HG03135 (cell line): ENCODE measurements around the gene CHMP4B.

Experiments
- ATAC-seq: cut with Tn5 transposase; IDR thresholded peaks from one replicate; pipeline ENCODE4 v1.9.1; 2021; ENCODE audit warnings: mild to moderate bottlenecking, moderate library complexity; ENCODE audit not compliant: unreplicated experiment

Gene CHMP4B

GRCh38 chr20:33837096-33837830, 26.1 kb downstream of the CHMP4B start:
- ATAC-seq: no peak

DNA sequence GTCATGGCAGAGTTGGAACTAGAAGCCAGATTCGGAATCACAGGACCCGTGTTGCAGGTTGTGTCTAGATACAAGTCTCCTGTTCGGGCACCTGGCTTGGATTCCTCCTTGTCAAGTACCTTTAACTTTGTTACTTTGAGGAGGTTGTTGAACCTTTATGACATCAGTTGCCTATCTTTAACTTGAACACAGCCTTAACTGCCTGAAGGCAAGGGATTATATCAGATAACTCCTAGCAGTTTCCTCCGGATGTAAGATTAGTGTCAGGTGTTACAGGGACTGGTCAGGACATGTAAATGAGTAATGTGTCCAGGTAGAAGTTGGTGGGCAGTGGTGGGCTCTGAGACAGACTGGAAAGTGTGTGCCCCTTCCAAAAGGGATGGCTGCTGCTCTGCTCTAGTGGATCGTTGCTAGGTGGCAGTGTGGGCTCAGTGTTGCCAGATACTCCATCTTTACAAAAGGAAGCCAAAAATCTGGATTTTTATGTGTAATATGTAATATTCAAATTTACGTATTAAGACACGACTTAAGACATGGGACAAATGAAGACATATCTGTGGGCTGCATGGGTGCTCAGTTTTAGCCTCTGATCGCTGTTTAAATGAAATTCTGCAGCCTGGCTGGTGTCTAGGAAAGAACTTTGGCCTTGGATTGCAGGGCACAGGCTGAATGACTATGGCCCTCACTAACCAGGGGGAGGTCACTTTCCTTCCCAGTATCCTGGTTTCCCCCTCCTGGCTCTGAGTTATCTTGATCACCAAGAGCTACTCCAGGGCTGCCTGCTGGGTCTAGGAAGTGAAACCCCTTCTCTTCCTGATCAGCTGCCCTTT, 27.1 kb downstream of the CHMP4B start:
- no peak for ATAC-seq

GRCh38 chr20:33839591-33839990, 28.4 kb downstream of the CHMP4B start:
- ATAC-seq: no peak

GRCh38 chr20:33840160-33840559, 29.0 kb downstream of the CHMP4B start:
- no peak for ATAC-seq

DNA sequence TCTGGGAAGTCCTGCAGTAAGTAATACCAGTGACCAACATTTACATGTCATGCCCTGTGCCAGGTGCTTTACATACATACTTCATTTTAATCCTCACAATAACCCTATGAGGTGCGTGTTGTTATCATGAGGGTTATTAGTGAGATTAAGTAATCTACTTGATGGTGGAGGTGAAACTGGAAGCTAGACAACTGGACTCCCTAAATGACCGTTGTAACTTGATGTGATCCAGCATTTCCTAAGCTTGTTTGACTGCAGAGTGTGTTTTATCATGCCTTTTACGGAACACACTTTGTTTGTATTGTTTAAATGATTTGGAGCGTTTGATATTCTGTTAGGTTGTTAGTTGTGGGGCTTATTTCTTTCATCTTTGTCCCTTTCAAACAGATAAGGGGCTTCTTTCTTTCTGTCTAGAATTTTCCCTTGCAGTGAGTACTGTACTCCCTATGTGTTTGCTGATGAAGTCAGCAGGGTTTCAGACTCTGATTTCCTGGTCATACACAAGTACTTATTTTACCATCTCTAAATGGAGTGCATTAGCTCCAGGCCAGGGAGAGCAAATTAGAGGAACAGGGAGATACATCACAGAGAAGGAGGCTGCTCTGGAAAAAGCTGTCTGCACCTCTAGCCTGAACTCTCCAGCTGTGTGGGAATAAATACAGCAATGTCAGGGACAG, 29.7 kb downstream of the CHMP4B start:
- ATAC-seq: no peak

- no peak for ATAC-seq
Observed at GRCh38 chr20:33841436-33841799, 30.3 kb downstream of the CHMP4B start.

DNA sequence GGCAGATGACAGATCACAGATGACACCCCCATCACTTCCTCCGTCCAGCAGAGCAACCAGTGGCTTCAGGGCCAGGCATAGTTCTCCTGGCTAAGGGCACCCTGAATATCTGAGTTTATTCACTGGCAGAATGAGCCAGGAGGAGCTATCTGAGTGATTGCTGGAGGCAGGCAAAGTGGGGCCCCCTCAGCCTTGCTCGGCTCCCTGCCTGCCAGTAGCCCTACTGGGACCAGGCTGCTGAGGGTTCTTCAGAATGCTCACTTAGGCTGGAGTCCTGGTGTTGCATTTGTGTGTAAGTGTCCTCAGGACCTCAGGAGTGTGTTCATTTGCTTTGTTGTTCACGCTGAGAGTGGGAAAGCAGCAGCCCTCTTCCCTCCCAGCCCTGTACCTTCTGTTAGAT, 31.2 kb downstream of the CHMP4B start:
- no peak for ATAC-seq

DNA sequence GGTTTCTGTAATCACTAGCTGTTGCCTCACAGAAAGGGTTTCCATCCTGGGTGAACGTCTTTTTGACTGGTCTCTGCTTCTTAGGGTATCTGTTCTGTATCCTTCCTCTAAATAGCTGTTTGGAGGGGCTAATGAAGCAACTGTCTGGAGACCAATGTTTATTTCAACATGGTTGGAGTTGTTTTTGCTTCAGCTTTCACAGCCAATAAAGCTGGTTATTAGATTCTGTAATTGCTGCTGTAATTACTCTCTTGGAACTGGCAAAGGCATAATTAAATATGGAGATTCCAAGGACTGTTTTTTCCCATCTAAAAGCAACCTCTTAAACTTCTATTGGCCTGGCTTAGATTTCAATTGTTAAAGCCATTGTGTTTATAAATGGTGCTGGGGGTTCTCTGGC, 31.9 kb downstream of the CHMP4B start:
- ATAC-seq: no peak

- ATAC-seq: no peak
Observed at GRCh38 chr20:33843854-33844253, 32.7 kb downstream of the CHMP4B start.

- ATAC-seq: no peak
Observed at GRCh38 chr20:33846291-33846935, 35.3 kb downstream of the CHMP4B start.

- ATAC-seq: no peak
Observed at GRCh38 chr20:33847006-33847405, 35.9 kb downstream of the CHMP4B start.

DNA sequence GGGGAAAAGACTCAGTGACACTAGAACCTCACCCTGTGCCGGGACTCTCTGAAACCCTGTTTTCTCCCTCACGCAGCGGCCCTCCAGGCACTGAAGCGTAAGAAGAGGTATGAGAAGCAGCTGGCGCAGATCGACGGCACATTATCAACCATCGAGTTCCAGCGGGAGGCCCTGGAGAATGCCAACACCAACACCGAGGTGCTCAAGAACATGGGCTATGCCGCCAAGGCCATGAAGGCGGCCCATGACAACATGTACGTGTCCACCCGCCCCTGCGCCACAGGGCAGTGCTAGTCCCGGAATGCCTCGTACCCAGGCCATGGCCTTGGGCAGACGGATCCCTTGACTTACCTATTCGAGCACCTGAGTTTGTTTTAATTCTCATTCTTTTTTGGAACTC, 37.2 kb downstream of the CHMP4B start:
- no peak for ATAC-seq

GRCh38 chr20:33850159-33850558, 39.0 kb downstream of the CHMP4B start:
- no peak for ATAC-seq

- no peak for ATAC-seq
Observed at GRCh38 chr20:33851842-33852466, 40.8 kb downstream of the CHMP4B start.

GRCh38 chr20:33852626-33853506, 41.7 kb downstream of the CHMP4B start:
- no peak for ATAC-seq

DNA sequence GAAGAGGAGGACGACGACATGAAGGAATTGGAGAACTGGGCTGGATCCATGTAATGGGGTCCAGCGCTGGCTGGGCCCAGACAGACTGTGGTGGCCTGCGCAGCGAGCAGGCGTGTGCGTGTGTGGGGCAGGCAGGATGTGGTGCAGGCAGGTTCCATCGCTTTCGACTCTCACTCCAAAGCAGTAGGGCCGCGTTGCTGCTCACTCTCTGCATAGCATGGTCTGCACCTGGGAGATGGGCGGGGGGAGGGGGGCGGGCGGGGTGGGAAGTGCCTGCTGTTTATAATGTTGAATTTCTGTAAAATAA, 42.3 kb downstream of the CHMP4B start:
- no peak for ATAC-seq

DNA sequence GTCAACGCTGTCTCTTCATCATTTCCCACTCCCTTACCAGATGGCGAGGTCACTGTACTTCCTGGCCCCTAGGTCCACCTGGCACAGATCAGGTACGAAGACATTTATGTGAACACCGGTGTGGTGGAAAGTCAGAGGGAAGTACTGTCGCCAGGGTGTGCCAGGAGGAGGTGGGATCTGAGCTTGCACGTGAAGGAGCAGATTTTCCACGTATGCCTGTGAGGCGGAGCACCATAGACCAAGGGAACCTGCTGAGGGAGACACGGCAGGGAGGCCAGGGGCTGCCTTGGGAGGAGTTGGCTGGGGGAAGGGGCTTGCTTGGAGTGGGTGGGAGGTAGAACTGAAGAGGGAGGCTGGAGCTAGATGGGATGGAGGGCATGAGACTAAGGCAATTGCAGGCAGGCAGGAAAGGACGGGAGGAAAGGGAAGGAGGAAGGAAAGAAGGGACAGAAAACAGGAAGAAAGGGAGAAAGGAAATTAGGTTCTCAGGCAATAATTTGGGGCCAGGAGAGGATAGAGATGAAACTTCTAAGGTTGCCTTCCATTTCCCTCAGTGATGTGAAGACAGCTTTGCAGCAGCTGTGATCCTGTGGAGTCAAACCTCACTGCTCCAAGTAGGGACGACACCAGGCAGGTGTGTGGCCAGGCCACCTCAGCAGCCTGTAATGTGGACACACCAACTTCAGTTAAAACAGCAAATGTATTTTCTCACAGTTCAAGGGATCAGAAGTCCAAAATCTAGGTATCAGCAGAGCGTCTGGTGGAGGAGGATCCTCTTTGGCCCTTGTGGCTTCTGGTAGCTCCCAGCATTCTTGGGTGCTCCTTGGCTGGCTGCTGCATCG, 46.8 kb downstream of the CHMP4B start:
- ATAC-seq: no peak

DNA sequence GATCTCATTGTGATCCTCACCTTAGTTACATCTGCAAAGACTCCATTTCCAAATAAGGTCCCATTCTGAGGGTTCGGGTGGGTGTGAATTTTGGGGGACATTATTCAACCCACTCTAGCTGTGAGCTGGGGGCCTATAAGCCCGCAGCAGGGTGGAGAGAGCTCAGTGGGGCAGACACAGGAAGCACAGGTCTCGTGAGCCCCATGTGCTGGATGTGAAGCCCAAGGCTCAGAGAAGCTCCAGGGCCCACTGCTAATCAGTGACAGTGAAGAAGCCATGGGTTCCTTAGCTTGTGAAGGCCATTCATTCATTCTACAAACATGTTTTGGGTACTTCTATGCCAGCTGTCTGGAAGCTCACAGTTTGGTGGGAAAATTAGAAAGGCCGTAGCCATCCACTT, 47.5 kb downstream of the CHMP4B start:
- ATAC-seq: no peak

DNA sequence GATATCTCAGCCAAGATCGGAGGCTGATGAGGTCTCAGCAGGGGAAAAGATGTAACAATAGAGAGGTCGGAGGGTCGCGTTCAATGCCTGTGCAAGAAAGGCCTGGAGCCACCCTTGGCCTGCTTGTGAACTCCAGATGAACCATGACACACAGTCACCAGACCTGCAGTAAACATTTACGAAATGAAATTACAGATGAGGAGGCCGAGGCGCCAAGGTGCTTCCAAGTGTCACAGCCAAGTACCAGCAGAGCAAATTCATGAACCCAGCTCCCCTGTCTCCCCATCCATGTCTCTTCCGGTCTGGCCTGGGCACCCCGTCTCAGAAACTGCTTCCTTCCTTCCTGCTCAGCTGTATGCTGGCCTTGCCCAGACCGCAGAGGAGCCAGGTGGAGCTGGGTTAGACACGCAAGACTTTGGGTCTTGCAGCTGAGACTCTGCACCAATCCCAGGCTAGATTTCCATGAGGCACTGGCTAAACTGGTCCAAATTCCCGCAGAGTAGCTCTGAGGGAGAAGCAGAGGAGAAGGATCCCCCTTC, 48.1 kb downstream of the CHMP4B start:
- ATAC-seq: no peak
